Measurements from ENCODE around the gene GOLIM4.

Gene GOLIM4

DNA sequence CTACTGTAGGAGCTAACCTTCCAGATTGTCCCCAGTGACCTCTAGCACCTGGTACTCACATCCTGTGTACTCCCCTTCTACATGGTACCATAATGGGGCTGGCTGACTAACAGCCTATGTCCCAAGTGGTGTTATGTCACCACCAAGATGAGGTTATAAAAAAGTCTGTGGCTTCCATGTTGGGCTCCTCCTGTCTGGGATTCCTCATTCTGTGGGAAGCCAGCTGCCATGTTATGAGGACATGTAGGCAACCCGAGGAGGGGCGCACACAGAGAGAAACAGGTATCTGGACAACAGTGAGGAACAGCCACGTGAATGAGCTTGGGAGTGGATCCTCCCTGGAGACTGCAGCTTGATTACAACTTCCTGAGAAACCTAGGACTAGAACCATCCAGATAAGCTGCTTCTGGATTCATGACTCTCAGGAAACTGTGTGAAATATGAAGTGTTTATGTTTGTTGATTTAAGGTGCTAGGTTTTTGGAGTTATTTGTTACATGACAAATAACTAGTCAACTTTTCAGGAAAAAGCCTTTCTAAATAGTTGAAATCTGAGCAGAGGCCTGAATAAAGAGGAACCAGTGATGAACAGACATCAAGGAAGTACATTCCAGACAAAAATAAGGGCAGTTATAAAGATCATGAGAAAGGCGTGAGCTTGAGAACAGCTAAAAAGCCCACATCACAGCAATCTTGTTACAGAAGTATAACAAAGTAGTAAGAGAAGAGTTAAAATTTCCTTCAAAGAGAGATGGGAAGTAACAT lies 21.7 kb downstream of the GOLIM4 start:
- no peak overlapping the region for H3K4me3 ChIP-seq (ENCODE audit: low read depth, low read length)
- TF ChIP-seq, protein P1, sequence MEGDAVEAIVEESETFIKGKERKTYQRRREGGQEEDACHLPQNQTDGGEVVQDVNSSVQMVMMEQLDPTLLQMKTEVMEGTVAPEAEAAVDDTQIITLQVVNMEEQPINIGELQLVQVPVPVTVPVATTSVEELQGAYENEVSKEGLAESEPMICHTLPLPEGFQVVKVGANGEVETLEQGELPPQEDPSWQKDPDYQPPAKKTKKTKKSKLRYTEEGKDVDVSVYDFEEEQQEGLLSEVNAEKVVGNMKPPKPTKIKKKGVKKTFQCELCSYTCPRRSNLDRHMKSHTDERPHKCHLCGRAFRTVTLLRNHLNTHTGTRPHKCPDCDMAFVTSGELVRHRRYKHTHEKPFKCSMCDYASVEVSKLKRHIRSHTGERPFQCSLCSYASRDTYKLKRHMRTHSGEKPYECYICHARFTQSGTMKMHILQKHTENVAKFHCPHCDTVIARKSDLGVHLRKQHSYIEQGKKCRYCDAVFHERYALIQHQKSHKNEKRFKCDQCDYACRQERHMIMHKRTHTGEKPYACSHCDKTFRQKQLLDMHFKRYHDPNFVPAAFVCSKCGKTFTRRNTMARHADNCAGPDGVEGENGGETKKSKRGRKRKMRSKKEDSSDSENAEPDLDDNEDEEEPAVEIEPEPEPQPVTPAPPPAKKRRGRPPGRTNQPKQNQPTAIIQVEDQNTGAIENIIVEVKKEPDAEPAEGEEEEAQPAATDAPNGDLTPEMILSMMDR (IDR thresholded peaks at IDR 0.05; ENCODE audit: borderline replicate concordance, insufficient read depth, low read depth, low read length): no peak

DNA sequence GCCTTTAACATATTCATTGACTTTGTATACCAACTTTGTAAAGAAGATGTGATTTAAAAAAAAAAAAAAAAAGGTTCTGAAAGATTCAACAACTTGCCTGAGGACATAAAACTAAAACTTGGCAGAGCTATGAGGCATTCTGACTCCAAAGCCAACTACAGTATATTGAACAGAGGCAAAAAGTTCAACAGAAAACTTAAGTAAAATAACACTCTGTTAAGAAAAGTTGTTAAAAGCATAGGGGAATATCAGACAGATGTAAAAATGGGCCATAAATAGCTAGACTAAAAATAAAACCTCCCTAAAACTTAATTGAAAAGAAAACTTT lies 23.4 kb downstream of the GOLIM4 start:
- TF ChIP-seq, protein P1 (IDR thresholded peaks at IDR 0.05; ENCODE audit: borderline replicate concordance, insufficient read depth, low read depth, low read length): no peak

DNA sequence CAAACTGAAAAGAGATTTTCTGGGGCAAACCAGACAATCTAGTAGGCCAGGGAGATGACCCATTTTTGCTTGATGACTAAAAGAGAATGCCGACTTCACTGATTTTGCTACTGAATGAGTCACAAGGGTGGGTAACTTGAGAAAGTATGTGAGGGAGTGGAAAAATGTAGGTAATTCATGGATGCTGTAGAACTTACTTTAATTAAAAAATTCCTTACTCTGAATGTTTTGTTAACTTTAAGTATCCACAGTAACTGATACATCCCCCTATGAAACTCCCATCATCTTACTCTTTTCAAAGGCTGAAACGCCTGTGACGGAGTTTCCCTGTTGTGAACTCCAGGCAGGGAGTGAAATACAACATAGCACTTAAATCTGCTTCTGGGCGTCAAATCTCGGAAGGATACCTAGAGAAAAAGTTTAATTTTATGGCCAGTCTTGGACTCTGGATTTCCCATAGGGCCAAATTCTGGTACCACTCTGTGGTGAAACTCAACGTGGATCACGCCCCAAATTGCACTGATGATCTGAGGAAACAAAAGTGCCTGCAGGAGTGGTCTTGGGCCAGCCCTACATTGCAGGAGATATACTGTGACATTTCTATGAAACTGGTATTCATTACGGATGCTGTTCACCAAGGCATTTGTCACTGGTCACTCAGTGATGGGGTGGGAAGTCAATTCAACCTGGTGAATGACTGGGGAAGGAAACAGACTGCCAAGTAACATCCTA lies 24.0 kb downstream of the GOLIM4 start:
- H3K4me3 ChIP-seq (ENCODE audit: low read depth, low read length): no peak overlapping the region
- TF ChIP-seq, protein P1 (IDR thresholded peaks at IDR 0.05; ENCODE audit: borderline replicate concordance, insufficient read depth, low read depth, low read length): no peak

More for the DNA sequence above, 23.4 kb downstream of the GOLIM4 start:
- no peak overlapping the region for H3K4me3 ChIP-seq (ENCODE audit: low read depth, low read length)

DNA sequence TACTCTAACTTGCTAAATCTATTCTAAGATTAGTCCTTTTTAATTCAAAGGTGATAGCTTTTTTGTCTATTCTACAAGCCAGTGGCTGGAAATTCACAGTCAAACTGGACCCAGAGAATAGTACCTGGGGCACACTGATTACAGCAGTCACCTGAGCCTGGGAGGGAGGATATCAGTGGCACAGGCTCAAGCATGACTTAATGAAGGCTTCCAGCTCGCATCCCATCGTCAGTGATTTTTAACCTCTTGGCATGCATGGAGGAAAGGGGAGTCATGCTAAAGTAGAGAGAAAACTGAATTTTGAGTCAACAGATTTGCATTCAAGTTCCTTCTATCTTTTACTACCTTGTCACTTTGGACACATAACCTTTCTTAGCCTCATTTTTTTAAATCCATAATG lies 24.8 kb downstream of the GOLIM4 start:
- TF ChIP-seq, protein P1 (IDR thresholded peaks at IDR 0.05; ENCODE audit: borderline replicate concordance, insufficient read depth, low read depth, low read length): no peak
- no peak overlapping the region for H3K4me3 ChIP-seq (ENCODE audit: low read depth, low read length)

DNA sequence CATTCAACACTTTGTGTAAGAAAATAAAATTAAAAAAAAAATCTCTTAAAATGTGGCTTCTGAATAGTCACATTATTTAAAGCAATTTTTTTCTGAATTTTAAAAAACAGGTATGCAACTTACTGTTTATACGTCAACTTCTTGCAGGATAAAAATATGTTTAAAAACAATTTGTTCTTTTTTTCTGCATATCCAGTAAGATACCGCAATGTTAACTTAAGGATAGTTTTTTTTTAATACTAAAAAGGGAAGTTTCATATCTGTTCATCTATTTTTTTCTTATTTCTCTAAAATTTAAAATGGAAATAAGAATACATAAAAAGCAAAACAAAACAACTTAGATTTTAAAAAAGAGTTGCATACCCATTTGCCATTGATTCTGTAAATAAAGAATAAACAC lies 27.4 kb downstream of the GOLIM4 start:
- TF ChIP-seq, protein P1 (IDR thresholded peaks at IDR 0.05; ENCODE audit: borderline replicate concordance, insufficient read depth, low read depth, low read length): no peak
- no peak overlapping the region for H3K4me3 ChIP-seq (ENCODE audit: low read depth, low read length)

DNA sequence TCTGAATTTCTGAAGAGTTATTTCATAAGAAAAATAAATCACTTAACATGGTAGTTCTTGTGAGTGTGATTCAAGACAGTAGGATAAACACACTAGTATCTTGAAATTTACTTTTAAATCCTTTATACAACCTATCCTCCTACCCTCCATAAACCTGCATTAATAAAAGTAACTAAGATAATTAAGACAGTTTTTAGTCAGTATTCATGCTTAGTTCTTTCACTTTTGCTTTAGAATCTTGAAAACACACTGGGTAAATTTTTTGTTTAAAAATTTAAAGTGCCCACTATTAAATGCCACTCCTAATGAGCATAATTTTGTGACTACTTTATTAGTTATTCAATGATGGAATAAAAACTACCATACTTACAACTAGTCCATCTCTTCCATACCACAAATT lies 28.8 kb downstream of the GOLIM4 start:
- no peak overlapping the region for H3K4me3 ChIP-seq (ENCODE audit: low read depth, low read length)
- TF ChIP-seq, protein P1 (IDR thresholded peaks at IDR 0.05; ENCODE audit: borderline replicate concordance, insufficient read depth, low read depth, low read length): no peak

DNA sequence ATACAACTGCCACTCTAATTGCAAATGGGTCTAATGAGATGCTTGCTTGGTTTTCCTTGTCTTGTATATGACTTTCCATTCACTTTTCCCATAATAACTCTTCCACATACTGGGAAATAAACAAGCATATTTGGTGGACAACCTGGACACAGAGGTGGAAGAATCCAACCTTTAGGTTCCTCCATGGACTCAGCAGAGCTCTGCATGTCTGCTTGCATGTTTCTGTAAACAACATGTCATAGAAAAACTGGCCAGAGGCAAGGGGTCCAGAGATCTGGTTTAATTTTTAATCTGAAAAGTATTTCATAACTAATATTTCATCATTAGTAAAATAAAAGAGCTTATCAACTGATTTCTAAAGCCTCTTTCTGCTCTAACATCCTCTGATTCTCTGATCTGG lies 30.2 kb downstream of the GOLIM4 start:
- no peak overlapping the region for H3K4me3 ChIP-seq (ENCODE audit: low read depth, low read length)
- TF ChIP-seq, protein P1 (IDR thresholded peaks at IDR 0.05; ENCODE audit: borderline replicate concordance, insufficient read depth, low read depth, low read length): no peak

Data from GM12875 (cell line).